ENCODE measurements around the gene RALGAPA2.

GRCh38 chr20:20370094-20370575 is 342.3 kb downstream of the RALGAPA2 start:
- TF ChIP-seq CTCF (IDR thresholded peaks at IDR 0.05) (no peak), POLR2A (IDR thresholded peaks at IDR 0.05) (no peak), EP300 (IDR thresholded peaks at IDR 0.05) (no peak)

Measured in tibial nerve (tissue), 4 donors.